Measurements from ENCODE around the gene ABCF2. TPM values are rescaled to one million over a fixed set of nuclear protein-coding genes. Genes with fewer than 3 reads are reported as not detected.

ABCF2 gene
- total and polyA plus RNA-seq, 7 experiments from 2014 or later = 17.2 to 47.5 (median 27.7) TPM

GRCh38 chr7:151175793-151176311, 51.2 kb downstream of the ABCF2 start:
- H3K27ac Mint-ChIP-seq = no peak overlapping the region
- ATAC-seq (no peak), DNase-seq (no peak)
- H3K36me3 Mint-ChIP-seq = no peaks in the 10 kb centered on the region
- H3K4me3 ChIP-seq (ENCODE audit: low read length) = no peak overlapping the region
- H3K9me3 Mint-ChIP-seq = no peaks in the 10 kb centered on the region
- ChIA-PET POLR2A (no interaction called here), CTCF (interaction anchor here (1.6 kb wide), 1 partner anchor 12 kb away, joined by 4 read pairs; no protein-coding TSS in a partner anchor)
- peaks cover 30 to 54% (median 32%) of the 10 kb centered on the region in 5 donors for H3K27me3 Mint-ChIP-seq
- intact Hi-C loops (cut with micrococcal nuclease) = no loop called here
- H3K4me3 Mint-ChIP-seq = no peak overlapping the region
- H3K4me1 ChIP-seq (ENCODE audit: control insufficient read depth in 2 of 2, insufficient read depth in 2 of 2, low read length in 2 of 2) = no peaks in the 10 kb centered on the region
- H3K9me3 ChIP-seq (ENCODE audit: control insufficient read depth in 2 of 3, low read length in 3 of 3) = no peaks in the 10 kb centered on the region
- H3K36me3 ChIP-seq (ENCODE audit: control insufficient read depth in 2 of 3, insufficient read depth in 3 of 3, low read length in 3 of 3) = no peaks in the 10 kb centered on the region
- no peak overlapping the region for H3K27ac ChIP-seq (ENCODE audit: low read depth, low read length)
- no peaks in the 10 kb centered on the region for H3K27me3 ChIP-seq (ENCODE audit: control insufficient read depth in 2 of 2, insufficient read depth in 2 of 2, low read length in 2 of 2)
- peaks cover 0 to 15% (median 6%) of the 10 kb centered on the region in 7 donors for H3K4me1 Mint-ChIP-seq

- POLR2A ChIA-PET = no interaction called here
- no peak for ATAC-seq
- H3K27me3 Mint-ChIP-seq = peaks cover 31 to 54% (median 34%) of the 10 kb centered on the region in 5 donors
Measured at GRCh38 chr7:151175047-151175792, 51.8 kb downstream of the ABCF2 start.

GRCh38 chr7:151174246-151175046, 52.6 kb downstream of the ABCF2 start:
- ChIA-PET POLR2A (no interaction called here), CTCF (no interaction called here)
- no peaks in the 10 kb centered on the region for H3K36me3 ChIP-seq (ENCODE audit: control insufficient read depth in 2 of 3, insufficient read depth in 3 of 3, low read length in 3 of 3)
- Mint-ChIP-seq H3K27ac (no peak overlapping the region), H3K27me3 (peaks cover 33 to 57% (median 42%) of the 10 kb centered on the region in 5 donors), H3K36me3 (no peaks in the 10 kb centered on the region), H3K9me3 (no peaks in the 10 kb centered on the region), H3K4me3 (peak overlapping the region in 1 of 10 donors; percentile 40), H3K4me1 (peaks cover 0 to 15% (median 6%) of the 10 kb centered on the region in 7 donors)
- no peak for ATAC-seq
- intact Hi-C loops (cut with micrococcal nuclease) = loop anchor here (5.0 kb wide), 2 partner anchors 212 to 277 kb away; no protein-coding TSS in a partner anchor
- no peaks in the 10 kb centered on the region for H3K4me1 ChIP-seq (ENCODE audit: control insufficient read depth in 2 of 2, insufficient read depth in 2 of 2, low read length in 2 of 2)
- no peak overlapping the region for H3K27ac ChIP-seq (ENCODE audit: low read depth, low read length)
- DNase-seq = peak in 1 of 9 donors; percentile 25
- H3K4me3 ChIP-seq (ENCODE audit: low read length) = no peak overlapping the region
- H3K27me3 ChIP-seq (ENCODE audit: control insufficient read depth in 2 of 2, insufficient read depth in 2 of 2, low read length in 2 of 2) = no peaks in the 10 kb centered on the region
- no peaks in the 10 kb centered on the region for H3K9me3 ChIP-seq (ENCODE audit: control insufficient read depth in 2 of 3, low read length in 3 of 3)

More at GRCh38 chr7:151175047-151175792, 51.8 kb downstream of the ABCF2 start:
- Mint-ChIP-seq H3K36me3 (no peaks in the 10 kb centered on the region), H3K9me3 (no peaks in the 10 kb centered on the region), H3K27ac (no peak overlapping the region), H3K4me3 (peak overlapping the region in 2 of 10 donors; percentile 40 to 45), H3K4me1 (peaks cover 0 to 15% (median 6%) of the 10 kb centered on the region in 7 donors)
- no peaks in the 10 kb centered on the region for H3K27me3 ChIP-seq (ENCODE audit: control insufficient read depth in 2 of 2, insufficient read depth in 2 of 2, low read length in 2 of 2)
- H3K27ac ChIP-seq (ENCODE audit: low read depth, low read length) = no peak overlapping the region
- DNase-seq = no peak
- no peaks in the 10 kb centered on the region for H3K9me3 ChIP-seq (ENCODE audit: control insufficient read depth in 2 of 3, low read length in 3 of 3)
- H3K4me3 ChIP-seq (ENCODE audit: low read length) = no peak overlapping the region
- intact Hi-C loops (cut with micrococcal nuclease) = no loop called here
- H3K36me3 ChIP-seq (ENCODE audit: control insufficient read depth in 2 of 3, insufficient read depth in 3 of 3, low read length in 3 of 3) = no peaks in the 10 kb centered on the region
- no peaks in the 10 kb centered on the region for H3K4me1 ChIP-seq (ENCODE audit: control insufficient read depth in 2 of 2, insufficient read depth in 2 of 2, low read length in 2 of 2)
- CTCF ChIA-PET = no interaction called here

GRCh38 chr7:151173386-151174245, 53.4 kb downstream of the ABCF2 start:
- no peaks in the 10 kb centered on the region for H3K9me3 ChIP-seq (ENCODE audit: control insufficient read depth in 2 of 3, low read length in 3 of 3)
- intact Hi-C loops (cut with micrococcal nuclease) = loop anchor here (2.0 to 5.0 kb wide), 4 partner anchors 71 to 395 kb away; no protein-coding TSS in a partner anchor
- Mint-ChIP-seq H3K27ac (no peak overlapping the region), H3K36me3 (no peaks in the 10 kb centered on the region), H3K9me3 (no peaks in the 10 kb centered on the region), H3K4me1 (peaks cover 0 to 13% (median 8%) of the 10 kb centered on the region in 7 donors), H3K27me3 (peaks cover 36 to 60% (median 48%) of the 10 kb centered on the region in 5 donors), H3K4me3 (no peak overlapping the region)
- no peak overlapping the region for H3K4me3 ChIP-seq (ENCODE audit: low read length)
- H3K36me3 ChIP-seq (ENCODE audit: control insufficient read depth in 2 of 3, insufficient read depth in 3 of 3, low read length in 3 of 3) = no peaks in the 10 kb centered on the region
- CTCF ChIA-PET = no interaction called here
- peaks cover 0 to 4% of the 10 kb centered on the region in 2 donors for H3K27me3 ChIP-seq (ENCODE audit: control insufficient read depth in 2 of 2, insufficient read depth in 2 of 2, low read length in 2 of 2)
- no peak overlapping the region for H3K27ac ChIP-seq (ENCODE audit: low read depth, low read length)
- DNase-seq = no peak
- no peak for ATAC-seq
- H3K4me1 ChIP-seq (ENCODE audit: control insufficient read depth in 2 of 2, insufficient read depth in 2 of 2, low read length in 2 of 2) = no peaks in the 10 kb centered on the region
- POLR2A ChIA-PET = no interaction called here

GRCh38 chr7:151172273-151173141, 54.5 kb downstream of the ABCF2 start:
- CTCF ChIA-PET = interaction anchor here (0.6 to 1.0 kb wide), 7 partner anchors 9 to 1242 kb away, joined by 3 to 6 read pairs (median 3); no protein-coding TSS in a partner anchor
- peak; percentile 97 for ATAC-seq
- intact Hi-C loops (cut with micrococcal nuclease) = loop anchor here (1.0 to 5.0 kb wide), 8 partner anchors 48 to 394 kb away; partner anchors contain the start of gene ABCF2 (in 1 of the 2)
- peaks cover 0 to 7% of the 10 kb centered on the region in 2 donors for H3K27me3 ChIP-seq (ENCODE audit: control insufficient read depth in 2 of 2, insufficient read depth in 2 of 2, low read length in 2 of 2)
- H3K27ac ChIP-seq (ENCODE audit: low read depth, low read length) = no peak overlapping the region
- peak; percentile 59 to 88 (median 78) for DNase-seq
- H3K4me1 Mint-ChIP-seq = peaks cover 5 to 16% (median 12%) of the 10 kb centered on the region in 7 donors
- H3K36me3 ChIP-seq (ENCODE audit: control insufficient read depth in 2 of 3, insufficient read depth in 3 of 3, low read length in 3 of 3) = no peaks in the 10 kb centered on the region
- H3K4me3 ChIP-seq (ENCODE audit: low read length) = no peak overlapping the region
- H3K27ac Mint-ChIP-seq = peak overlapping the region in 1 of 9 donors; percentile 41
- H3K9me3 Mint-ChIP-seq = no peaks in the 10 kb centered on the region
- no peaks in the 10 kb centered on the region for H3K9me3 ChIP-seq (ENCODE audit: control insufficient read depth in 2 of 3, low read length in 3 of 3)
- POLR2A ChIA-PET = no interaction called here
- peaks cover 42 to 62% (median 54%) of the 10 kb centered on the region in 5 donors for H3K27me3 Mint-ChIP-seq
- H3K4me3 Mint-ChIP-seq = no peak overlapping the region
- H3K36me3 Mint-ChIP-seq = no peaks in the 10 kb centered on the region
- peaks cover 0 to 3% of the 10 kb centered on the region in 2 donors for H3K4me1 ChIP-seq (ENCODE audit: control insufficient read depth in 2 of 2, insufficient read depth in 2 of 2, low read length in 2 of 2)

All from naive thymus-derived CD4-positive, alpha-beta T cell (primary cell).